GM11168 (cell line): ENCODE results near the gene SPRED1.

Source experiments
- in situ Hi-C: fragments of 300-500 bp; cut with MboI; formaldehyde crosslinking; loops from one replicate; pipeline ENCODE4 v1.12.0; 2022; ENCODE audit warnings: low sequenced_read_pairs; ENCODE audit not compliant: unreplicated experiment

SPRED1 gene

DNA sequence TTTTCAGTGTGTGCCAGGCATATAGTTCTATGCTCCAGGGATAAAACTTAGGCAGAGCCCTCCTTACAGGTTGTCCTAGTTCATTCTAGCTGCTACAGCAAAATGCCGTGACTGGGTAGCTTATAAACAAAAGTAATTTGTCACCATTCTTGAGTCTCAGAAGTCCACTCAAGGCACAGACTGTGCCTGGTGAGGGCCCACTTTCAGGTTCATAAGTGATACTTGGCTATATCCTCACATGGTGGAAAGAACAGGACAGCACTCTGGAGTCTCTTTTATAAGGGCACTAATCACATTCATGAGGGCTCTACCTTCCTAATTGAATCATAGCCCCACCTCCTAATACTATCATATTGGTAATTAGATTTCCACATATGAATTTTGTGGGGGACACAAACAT is 80.1 kb downstream of the SPRED1 start:
- in situ Hi-C loops: no loop called here

DNA sequence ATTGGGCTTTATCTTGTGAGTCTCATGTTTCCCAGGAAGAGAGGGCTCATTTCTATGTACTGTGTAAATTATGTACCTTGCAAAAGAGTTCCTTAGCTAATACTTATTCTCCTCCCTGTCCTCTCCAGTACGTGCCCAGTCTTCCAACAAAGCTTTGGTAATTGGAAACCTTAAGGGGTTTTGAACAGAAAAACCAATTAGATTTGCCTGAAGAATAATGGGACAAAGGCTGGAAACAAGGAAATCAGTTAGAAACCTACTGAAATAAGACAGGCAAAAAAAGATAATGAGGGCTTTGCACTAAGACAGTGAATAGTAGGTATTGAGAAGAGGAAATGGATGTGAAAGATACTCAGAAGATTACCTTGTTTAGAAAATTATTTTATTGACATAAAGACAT is 82.5 kb downstream of the SPRED1 start:
- in situ Hi-C loops: no loop called here

DNA sequence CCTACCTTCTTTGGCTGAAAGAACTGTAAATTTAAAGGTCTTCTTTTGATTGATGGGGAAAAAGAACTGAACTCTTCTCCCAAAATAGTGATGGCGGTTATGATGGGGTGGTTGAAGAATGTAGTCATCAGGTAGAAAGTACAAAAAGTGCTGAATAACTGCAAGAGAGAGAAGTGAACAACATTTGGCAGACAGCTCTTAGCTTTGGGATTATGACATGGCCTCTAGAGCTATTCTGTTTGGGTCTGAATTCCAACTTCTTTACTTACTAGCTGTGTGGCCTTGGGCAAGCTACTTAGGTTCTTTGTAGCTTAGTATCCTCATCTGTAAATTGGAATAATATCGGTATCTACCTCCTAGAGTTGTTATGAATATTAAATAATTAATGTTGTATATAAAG is 91.7 kb downstream of the SPRED1 start:
- in situ Hi-C loops: no loop called here

DNA sequence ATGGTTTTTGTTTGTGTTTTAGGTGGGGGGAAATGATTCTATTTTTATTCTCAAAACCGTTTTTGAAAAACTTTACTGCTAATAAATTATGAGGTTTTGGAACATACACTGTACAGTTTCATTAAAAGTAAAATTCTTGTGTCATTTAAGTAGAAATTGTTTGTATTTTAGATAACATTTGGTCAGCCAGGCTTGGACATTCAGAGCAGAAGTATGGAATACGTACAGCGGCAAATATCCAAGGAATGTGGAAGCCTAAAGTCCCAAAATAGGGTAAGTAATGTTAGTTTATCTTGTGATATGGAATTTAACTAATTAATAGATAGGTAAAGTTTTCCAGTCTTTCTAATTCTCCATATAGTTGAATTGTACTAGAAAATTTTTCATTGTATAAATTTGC is 96.6 kb downstream of the SPRED1 start:
- in situ Hi-C loops: no loop called here

DNA sequence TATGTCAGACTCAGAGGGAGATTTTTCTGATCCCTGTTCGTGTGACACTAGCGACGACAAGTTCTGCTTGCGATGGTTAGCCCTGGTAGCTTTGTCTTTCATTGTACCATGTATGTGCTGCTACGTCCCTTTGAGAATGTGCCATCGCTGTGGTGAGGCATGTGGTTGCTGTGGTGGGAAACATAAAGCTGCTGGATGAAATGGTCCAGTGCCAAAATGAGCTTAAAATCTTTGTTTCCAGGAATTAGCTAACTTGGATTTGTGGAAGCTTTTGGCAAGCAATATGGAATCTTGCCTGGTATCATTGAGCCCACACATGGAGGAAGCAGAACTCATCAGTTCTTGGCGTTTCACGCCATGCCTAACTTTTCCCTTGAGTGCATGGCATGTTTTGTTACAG is 98.8 kb downstream of the SPRED1 start:
- in situ Hi-C loops: loop anchor here (5.0 kb wide), 1 partner anchor 349 kb away; no protein-coding TSS in a partner anchor

DNA sequence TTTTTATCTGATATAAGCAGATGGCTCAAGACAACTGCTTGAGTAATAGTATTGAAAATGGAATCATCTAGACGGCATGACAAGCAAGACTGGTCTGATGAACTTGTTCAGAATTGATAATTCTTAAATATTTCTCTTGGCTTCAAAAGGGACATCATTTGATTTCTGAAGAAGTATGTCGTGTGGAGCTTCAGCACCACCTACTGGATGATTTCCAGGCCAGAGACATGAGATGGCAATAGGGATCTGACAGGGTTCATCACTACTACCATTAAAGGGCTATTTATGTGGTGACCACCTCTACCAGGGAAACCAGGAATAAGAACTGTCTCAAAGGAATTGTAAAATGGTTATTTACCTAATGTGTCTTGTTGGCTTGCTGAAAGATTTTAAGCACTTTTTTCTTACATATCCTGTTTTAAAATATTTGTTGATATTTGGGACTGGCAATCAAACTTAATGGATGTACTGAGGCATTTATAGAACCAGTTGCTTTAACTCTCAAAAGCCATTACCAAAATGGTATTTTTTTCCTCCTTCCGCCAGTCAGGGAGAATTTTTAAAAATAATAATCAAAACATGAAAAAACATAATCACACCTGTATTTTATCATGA is 101.8 kb downstream of the SPRED1 start:
- in situ Hi-C loops: loop anchor here (5.0 kb wide), 1 partner anchor 352 kb away; no protein-coding TSS in a partner anchor

DNA sequence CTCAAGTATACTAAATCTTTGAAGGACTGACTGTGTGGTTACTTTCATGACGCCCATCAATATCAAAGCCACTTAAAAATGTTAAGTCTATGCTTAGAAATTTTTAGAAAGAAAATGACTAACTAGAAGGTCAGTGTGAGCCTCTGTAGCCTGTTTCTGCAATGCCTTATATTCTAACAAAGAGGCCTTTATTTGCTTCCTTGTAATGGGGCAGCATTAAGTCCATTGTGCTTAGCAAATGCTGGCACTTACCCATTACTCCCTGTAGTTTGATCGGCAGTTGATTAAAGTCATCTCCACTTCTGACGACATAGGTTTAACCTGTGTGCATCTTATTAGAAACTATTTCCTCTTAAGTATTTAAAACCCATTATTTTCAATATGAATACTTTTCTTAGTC is 109.7 kb downstream of the SPRED1 start:
- in situ Hi-C loops: loop anchor here (10.0 kb wide), 1 partner anchor 108 kb away; the partner anchor contains the start of gene SPRED1

DNA sequence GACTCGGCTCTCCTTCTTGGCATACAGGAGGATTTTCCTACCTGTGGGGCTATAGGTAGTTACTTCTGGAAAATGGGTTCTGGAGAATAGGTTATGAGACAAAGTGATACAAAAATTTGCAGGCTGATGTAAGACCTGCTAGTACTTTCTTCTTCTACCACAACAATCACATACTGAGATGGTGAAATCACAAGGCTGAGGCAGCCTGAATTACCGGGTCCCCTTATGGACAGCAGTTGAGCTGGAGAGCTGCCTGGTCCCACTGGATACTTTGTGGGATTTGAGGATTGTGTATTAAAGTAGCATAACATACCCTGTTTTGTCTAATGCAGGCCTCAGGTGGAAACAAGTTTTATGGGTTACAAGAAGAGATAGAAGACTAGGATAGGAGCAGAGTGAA is 114.8 kb downstream of the SPRED1 start:
- in situ Hi-C loops: loop anchor here (10.0 kb wide), 1 partner anchor 113 kb away; the partner anchor contains the start of gene SPRED1

DNA sequence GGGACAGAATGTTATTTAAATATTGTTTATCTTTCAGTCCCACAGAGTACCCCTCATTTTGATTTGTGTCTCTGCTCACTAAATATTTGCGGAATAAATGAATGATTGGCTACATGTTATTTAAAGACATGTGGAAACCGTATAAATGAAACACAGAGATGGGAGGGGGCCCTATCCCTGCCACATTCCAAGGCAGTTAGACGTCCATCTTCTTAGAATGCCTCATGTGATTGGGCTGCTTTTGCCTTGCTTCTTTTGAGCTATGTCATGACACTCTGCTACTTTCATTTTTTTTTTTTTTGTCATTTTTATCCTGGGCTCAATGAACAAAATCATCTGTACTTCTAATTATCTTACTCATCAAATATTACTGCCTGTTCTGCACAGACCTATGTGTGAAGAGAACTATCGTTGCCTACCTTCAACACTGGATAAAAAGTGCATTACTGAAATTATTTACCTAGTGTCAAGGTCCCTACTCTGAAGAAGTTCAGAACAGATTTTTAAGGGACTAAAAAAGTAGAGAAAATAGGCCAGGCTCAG is 117.4 kb downstream of the SPRED1 start:
- in situ Hi-C loops: loop anchor here (10.0 kb wide), 1 partner anchor 115 kb away; the partner anchor contains the start of gene SPRED1

DNA sequence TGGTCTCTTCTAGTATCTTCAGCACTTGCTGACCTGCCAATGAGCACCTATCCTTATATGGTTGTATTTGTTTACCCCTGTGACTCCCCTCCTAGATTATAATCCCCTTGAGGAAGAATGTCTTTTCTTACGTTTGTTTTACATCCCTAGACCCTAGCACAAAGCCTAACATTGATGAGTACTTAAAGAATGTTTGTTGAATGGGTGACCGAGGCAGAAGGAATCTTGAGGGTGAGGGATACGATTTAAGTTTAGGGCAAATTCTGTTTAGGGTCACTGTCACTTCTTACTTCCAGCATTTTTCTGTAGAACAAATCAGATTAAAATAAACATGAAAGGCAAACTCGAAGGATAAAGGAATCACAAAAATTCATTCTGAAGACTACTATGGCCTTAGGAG is 120.4 kb downstream of the SPRED1 start:
- in situ Hi-C loops: no loop called here

DNA sequence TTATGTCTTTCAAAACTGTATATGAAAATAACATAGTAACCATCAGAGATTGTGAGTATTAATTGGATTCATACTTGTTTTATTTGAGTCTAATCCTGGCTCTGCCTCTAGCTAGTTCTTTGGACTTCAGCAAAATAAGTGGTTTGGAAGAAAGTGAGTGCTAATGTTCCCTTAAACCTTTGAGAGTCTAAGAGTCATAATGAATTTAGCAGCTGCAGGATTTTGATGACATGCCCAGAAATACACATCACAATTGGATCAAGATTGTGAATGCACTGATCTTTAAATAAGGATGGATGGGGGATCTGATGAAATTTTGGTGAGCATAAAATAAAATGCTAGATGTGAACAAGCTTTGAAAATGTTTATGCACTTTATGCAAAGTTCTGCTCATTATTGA is 121.4 kb downstream of the SPRED1 start:
- in situ Hi-C loops: no loop called here

DNA sequence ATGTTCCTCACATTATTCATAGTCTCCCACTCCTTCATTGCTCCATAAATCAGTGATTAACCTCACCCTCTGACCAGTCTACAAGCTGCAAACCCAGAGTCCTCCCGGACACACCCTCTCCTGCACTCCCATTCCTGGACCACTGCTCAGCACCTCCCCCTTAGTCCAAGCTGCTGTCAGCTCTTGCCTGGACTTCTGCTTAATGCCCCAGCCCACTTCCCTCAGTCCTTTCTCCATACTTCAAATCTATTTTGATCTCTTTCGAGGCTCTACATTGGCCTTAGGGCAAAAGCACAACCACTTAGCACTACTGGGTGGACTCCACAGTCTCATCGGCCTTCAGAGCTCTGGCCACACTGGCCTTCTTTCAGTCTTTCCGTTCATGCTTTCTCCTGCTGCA is 121.9 kb downstream of the SPRED1 start:
- in situ Hi-C loops: no loop called here

DNA sequence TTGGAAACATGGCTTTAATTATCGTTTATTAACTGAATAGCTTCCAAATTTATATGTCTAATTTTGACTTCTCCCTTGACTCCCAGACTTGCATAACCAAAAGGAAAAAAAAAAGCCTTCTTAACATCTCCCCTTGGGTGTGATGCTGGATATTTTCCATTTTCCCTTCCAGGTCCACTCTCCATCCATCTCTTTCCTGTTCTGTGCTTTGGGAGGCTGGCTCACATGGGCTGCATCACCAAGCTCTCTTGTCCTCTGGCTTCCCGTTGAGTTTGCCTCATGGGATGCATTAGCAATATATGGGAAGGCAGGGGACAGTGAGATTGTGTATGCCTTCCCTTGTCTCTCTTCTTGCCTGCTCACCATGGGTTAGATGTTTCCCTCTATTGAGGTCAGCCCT is 123.4 kb downstream of the SPRED1 start:
- in situ Hi-C loops: no loop called here

DNA sequence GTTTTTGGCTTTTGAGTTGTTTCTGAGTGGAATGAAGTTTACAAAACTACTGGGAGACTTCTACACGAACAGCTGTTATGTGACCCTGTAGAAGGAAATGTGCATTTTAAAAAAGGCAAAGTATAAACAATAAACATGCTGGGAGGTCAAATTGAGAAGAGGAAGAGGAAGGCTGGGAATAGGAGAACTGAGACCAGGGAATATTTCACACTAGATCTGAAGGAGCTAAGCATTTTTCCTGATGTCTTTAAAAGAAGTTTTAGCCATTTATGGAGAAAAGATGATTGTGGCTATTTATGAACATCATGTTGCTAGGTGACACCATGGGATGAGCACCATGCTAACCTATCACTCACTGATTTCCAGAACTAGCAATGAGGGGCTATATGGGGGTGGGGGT is 125.0 kb downstream of the SPRED1 start:
- in situ Hi-C loops: no loop called here

DNA sequence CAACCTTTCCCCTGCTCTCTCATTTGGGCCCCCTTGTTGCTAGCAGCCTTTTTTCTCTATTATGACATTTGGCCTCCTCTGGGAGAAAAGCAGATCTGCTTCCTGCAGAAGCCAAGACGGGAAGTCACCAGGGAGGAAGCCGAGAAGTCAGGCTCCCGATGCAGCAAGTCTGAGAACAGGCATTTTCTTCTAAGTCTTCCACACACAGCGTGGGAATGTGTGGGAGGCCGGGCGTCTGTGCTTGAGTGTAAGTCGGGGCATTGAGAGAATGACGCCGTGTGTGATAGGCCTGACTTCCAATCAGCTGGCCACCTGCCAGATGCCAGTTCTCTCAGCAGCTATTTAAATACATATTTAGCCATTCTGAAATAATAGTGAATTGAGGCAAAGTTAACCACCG is 125.5 kb downstream of the SPRED1 start:
- in situ Hi-C loops: no loop called here

DNA sequence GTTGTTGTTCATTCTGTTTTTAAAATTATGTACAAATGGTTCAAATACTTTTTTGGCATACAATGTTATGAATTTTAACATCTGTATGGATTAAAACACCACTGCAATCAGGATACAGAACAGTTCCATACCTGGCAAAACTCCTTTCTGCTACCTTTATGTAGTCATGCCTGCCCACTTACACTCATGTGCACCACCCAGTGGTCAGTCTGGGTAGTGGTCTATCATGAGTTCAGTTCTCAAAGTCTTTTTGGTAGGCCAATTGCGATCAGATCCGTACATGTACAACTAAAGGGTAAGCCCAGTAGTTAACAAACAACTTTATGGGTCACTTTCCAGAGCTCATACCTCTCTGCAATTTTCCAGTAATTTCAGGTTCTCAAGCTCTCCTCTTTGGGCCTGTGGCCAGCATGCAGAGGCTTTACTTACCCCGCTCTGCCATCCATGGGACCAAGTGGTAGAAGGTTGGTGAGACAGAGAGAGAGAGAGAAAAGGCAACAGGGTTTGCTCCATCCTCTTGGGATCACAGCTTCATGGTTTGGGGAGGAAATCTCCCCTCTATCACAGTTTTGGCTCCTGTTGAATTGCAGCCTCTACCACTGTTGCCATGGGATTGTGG is 137.4 kb downstream of the SPRED1 start:
- in situ Hi-C loops: no loop called here

DNA sequence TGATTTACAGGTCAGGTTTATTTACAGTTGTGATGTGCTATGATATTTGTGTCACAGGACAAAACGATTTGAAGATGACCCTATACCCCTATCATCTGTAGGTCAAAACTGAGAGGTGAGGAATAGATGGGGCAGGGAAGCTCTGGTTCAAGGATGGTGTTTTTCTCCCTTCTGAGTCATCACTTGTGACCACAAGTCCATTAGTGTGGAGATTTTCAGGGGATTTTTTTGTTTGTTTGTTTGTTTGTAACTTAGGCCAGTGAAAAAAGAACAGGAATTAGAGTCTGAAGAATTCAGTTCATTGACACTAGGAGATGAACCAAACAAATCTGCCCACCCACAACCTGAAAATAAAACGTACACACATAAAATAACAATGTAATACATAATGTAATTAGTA is 138.6 kb downstream of the SPRED1 start:
- in situ Hi-C loops: no loop called here

DNA sequence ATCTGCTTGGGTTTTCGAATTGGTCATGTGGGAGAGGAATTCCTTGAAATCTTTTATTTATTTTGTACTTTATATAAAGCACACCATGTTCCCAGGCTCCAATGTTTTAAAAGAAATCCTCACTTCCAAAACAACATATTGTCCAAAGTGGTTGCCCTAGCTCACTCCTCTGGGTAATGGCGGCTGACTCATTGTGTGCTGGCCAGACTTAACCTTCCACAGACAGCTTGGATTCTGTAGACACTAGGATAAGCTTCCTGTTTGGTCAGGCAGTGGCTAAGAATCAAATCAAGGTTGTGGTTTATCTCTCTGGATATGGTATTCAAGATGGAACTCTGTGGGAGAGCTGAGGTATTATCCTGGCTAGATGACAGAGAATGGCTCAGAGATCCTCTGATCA is 145.5 kb downstream of the SPRED1 start:
- in situ Hi-C loops: no loop called here

DNA sequence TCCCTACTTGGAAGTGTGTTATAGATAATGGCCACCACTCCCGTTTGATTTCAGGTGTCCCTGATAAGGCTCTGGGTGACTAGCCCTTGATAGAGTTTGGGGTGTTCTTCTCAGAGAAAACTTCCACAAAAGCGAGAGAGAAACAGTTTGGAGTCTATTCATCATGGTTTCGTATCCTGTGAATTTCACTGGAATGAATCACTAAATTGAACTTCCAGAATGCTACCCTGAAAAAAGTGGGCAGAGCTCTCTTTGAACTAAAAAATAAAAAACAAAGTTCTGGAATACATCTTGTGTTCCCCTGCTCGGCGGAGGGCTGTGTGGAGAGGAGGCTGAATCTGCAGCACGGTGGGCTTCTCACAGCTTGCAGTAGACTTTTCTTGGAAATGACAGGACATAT is 148.5 kb downstream of the SPRED1 start:
- in situ Hi-C loops: no loop called here

DNA sequence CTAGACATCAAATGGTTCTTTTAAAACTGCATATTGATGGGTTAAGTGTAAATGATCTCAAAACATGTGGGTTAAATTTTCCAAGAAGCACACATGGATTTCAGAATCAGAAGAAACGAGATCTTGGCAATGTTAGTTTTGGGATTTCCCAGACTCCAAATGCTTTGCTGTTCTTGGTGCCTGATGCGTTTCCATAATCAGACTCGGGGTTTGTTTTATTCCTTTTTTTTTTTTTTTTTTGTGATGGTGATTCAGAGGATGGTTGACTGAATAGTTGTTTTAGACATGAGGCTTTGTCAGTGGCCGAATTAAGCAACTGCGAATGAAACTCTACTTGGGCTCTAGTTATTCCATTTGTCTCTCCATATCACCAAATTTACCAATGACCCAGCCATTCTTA is 149.1 kb downstream of the SPRED1 start:
- in situ Hi-C loops: no loop called here

DNA sequence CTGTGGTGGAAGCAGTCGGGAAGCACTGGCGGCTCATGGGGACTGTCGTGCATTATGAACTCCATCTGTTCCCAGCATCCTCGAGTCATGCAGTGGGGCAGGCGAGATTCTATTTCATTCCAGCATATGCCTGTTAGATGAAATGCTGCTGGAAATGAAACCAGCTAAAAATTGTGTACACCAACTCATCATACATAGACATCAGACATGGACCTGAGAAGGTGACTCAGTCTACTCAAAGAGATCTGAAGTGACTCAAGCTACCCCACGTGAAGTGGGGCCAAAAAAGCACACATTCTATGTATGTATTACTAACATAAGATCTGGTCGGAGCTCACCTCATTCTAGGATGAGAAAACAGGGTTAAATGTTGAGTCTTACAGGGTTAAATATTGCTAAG is 153.8 kb downstream of the SPRED1 start:
- in situ Hi-C loops: no loop called here
